Osteoblast (primary cell): Measurements from ENCODE around the gene VOPP1. TPM values are rescaled to one million over a fixed set of nuclear protein-coding genes. Genes with fewer than 3 reads are reported as not detected.

Experiments used
- DNase-seq: peaks from one replicate; pipeline ENCODE4 v3.0.0; 2011; ENCODE audit warnings: low spot score, mixed read lengths; ENCODE audit not compliant: insufficient read length; ENCODE audit errors: missing footprints
- H2AFZ ChIP-seq: 2 replicates; pipeline ENCODE4 v1.6.0; 2011; ENCODE audit warnings: mild to moderate bottlenecking, low read length
- H3K27ac ChIP-seq: 2 replicates; pipeline ENCODE4 v1.5.1; 2011; ENCODE audit warnings: mild to moderate bottlenecking, low read depth, low read length, moderate library complexity
- H3K27me3 ChIP-seq: 2 replicates; pipeline ENCODE4 v1.6.0; 2012; ENCODE audit warnings: mild to moderate bottlenecking, control low read depth, inconsistent platforms, low read length, moderate library complexity; ENCODE audit not compliant: insufficient read depth
- H3K36me3 ChIP-seq: 2 replicates; pipeline ENCODE4 v1.5.1; 2011; ENCODE audit warnings: mild to moderate bottlenecking, low read length, control low read depth, moderate library complexity; ENCODE audit not compliant: insufficient read depth
- H3K4me1 ChIP-seq: 2 replicates; pipeline ENCODE4 v1.5.1; 2011; ENCODE audit warnings: mild to moderate bottlenecking, low read length, control low read depth, moderate library complexity; ENCODE audit not compliant: insufficient read depth
- H3K4me2 ChIP-seq: 2 replicates; pipeline ENCODE4 v1.6.0; 2011; ENCODE audit warnings: mild to moderate bottlenecking, low read length; ENCODE audit not compliant: insufficient read depth
- H3K4me3 ChIP-seq: fragments of 200-600 bp; sonication (generic); 3 replicates; pipeline ENCODE4 v1.5.1; 2012; ENCODE audit warnings: mild to moderate bottlenecking, low read length, inconsistent platforms; ENCODE audit not compliant: insufficient read depth
- H3K79me2 ChIP-seq: 2 replicates; pipeline ENCODE4 v1.6.0; 2012; ENCODE audit warnings: mild to moderate bottlenecking, low read length, control low read depth, inconsistent platforms; ENCODE audit not compliant: insufficient read depth
- H3K9me3 ChIP-seq: 2 replicates; pipeline ENCODE4 v1.5.1; 2011; ENCODE audit warnings: low read depth, low read length, control low read depth
- H4K20me1 ChIP-seq: 2 replicates; pipeline ENCODE4 v1.6.0; 2012; ENCODE audit warnings: mild to moderate bottlenecking, low read length, control low read depth; ENCODE audit not compliant: insufficient read depth
- CTCF ChIP-seq: IDR thresholded peaks from 2 replicates; pipeline ENCODE4 v1.5.1; 2011; ENCODE audit warnings: mild to moderate bottlenecking, low read depth, low read length, moderate library complexity; ENCODE audit errors: extremely low read depth
- total RNA-seq: library from RNA; depleted of rRNA; stranded (reverse); fragments of >200 nt; gene quantifications from 2 replicates; pipeline ENCODE4 v1.2.3, GENCODE V29; 2012

The VOPP1 gene
- total RNA-seq, 1 donor: 74.6 TPM

GRCh38 chr7:55575733-55576132, 3.4 kb upstream of the VOPP1 start:
- Histone ChIP-seq H3K9me3 (no peaks in the 10 kb centered on the region), H3K27ac (no peak overlapping the region), H3K79me2 (peaks cover 10% of the 10 kb centered on the region), H3K27me3 (no peaks in the 10 kb centered on the region), H3K4me1 (peaks cover 22% of the 10 kb centered on the region), H3K4me3 (no peak overlapping the region), H2AFZ (no peak overlapping the region), H3K36me3 (no peaks in the 10 kb centered on the region), H4K20me1 (no peaks in the 10 kb centered on the region), H3K4me2 (no peak overlapping the region)
- DNase-seq: no peak
- TF ChIP-seq CTCF: no peak

GRCh38 chr7:55575098-55575497, 2.8 kb upstream of the VOPP1 start:
- no peak for DNase-seq
- Histone ChIP-seq H2AFZ (no peak overlapping the region), H3K9me3 (no peaks in the 10 kb centered on the region), H3K27me3 (no peaks in the 10 kb centered on the region), H3K4me1 (peaks cover 28% of the 10 kb centered on the region), H3K79me2 (peaks cover 16% of the 10 kb centered on the region), H3K4me3 (no peak overlapping the region), H4K20me1 (peaks cover 4% of the 10 kb centered on the region), H3K27ac (no peak overlapping the region), H3K36me3 (no peaks in the 10 kb centered on the region), H3K4me2 (no peak overlapping the region)
- TF ChIP-seq CTCF: no peak

- H2AFZ ChIP-seq: peak overlapping the region; percentile 66
- no peaks in the 10 kb centered on the region for H3K27me3 ChIP-seq
- peak; percentile 80 for DNase-seq
- peaks cover 30% of the 10 kb centered on the region for H3K4me1 ChIP-seq
- no peak overlapping the region for H3K4me3 ChIP-seq
- no peaks in the 10 kb centered on the region for H3K9me3 ChIP-seq
- peaks cover 25% of the 10 kb centered on the region for H3K79me2 ChIP-seq
- no peak for TF ChIP-seq CTCF
- peaks cover 6% of the 10 kb centered on the region for H4K20me1 ChIP-seq
- peak overlapping the region; percentile 4 for H3K4me2 ChIP-seq
- no peak overlapping the region for H3K27ac ChIP-seq
- no peaks in the 10 kb centered on the region for H3K36me3 ChIP-seq
Measured at GRCh38 chr7:55574051-55574717, 1.9 kb upstream of the VOPP1 start.

GRCh38 chr7:55573234-55573900, 1.1 kb upstream of the VOPP1 start:
- Histone ChIP-seq H3K4me3 (peak overlapping the region; percentile 81), H3K4me2 (peak overlapping the region; percentile 92), H2AFZ (peak overlapping the region; percentile 93), H3K4me1 (peaks cover 30% of the 10 kb centered on the region), H4K20me1 (peaks cover 9% of the 10 kb centered on the region), H3K27ac (peak overlapping the region; percentile 67), H3K79me2 (peaks cover 33% of the 10 kb centered on the region), H3K36me3 (no peaks in the 10 kb centered on the region), H3K9me3 (no peaks in the 10 kb centered on the region), H3K27me3 (no peaks in the 10 kb centered on the region)
- TF ChIP-seq CTCF: no peak
- DNase-seq: no peak
